ENCODE data around the gene PTBP2. TPM values are rescaled to one million over a fixed set of nuclear protein-coding genes. Genes with fewer than 3 reads are reported as not detected.

PTBP2 gene
- total and polyA plus RNA-seq, 4 donors: 7.8 to 46.3 (median 28.7) TPM

GRCh38 chr1:96722958-96723357 is 1.4 kb downstream of the PTBP2 start:
- peaks cover 0 to 2% of the 10 kb centered on the region in 2 donors for H3K4me1 ChIP-seq (ENCODE audit: control insufficient read depth in 1 of 2, insufficient read depth in 2 of 2, low read length in 2 of 2)
- peak overlapping the region; percentile 92 to 95 for H3K4me3 ChIP-seq (ENCODE audit: low read length in 2 of 2)
- no peaks in the 10 kb centered on the region for H3K36me3 ChIP-seq (ENCODE audit: control insufficient read depth in 1 of 2, insufficient read depth in 2 of 2, low read length in 1 of 2)
- no peaks in the 10 kb centered on the region for H3K27me3 ChIP-seq (ENCODE audit: control insufficient read depth in 1 of 2, insufficient read depth in 2 of 2, low read length in 1 of 2)
- no peaks in the 10 kb centered on the region for H3K9me3 ChIP-seq (ENCODE audit: control insufficient read depth, low read length)
- ATAC-seq (ENCODE audit: low FRiP score) (no peak), DNase-seq (no peak)
- intact Hi-C loops (cut with DNase I): loop anchor here in 1 of 2 donors (5.0 kb wide), 1 partner anchor 49 kb away; no protein-coding TSS in a partner anchor
- no peak overlapping the region for H3K27ac ChIP-seq (ENCODE audit: low read depth in 1 of 2, low read length in 2 of 2)
- WGBS, 2 donors: 18 to 22% methylated on average over 3 of the region's 3 CpGs

GRCh38 chr1:96723377-96723776 is 1.8 kb downstream of the PTBP2 start:
- no peak overlapping the region for H3K27ac ChIP-seq (ENCODE audit: low read depth in 1 of 2, low read length in 2 of 2)
- no peak for ATAC-seq (ENCODE audit: low FRiP score)
- no peaks in the 10 kb centered on the region for H3K9me3 ChIP-seq (ENCODE audit: control insufficient read depth, low read length)
- H3K27me3 ChIP-seq (ENCODE audit: control insufficient read depth in 1 of 2, insufficient read depth in 2 of 2, low read length in 1 of 2): no peaks in the 10 kb centered on the region
- peak overlapping the region; percentile 92 to 95 for H3K4me3 ChIP-seq (ENCODE audit: low read length in 2 of 2)
- DNase-seq: no peak
- intact Hi-C loops (cut with DNase I): loop anchor here in 1 of 2 donors (5.0 kb wide), 1 partner anchor 49 kb away; no protein-coding TSS in a partner anchor
- no peaks in the 10 kb centered on the region for H3K36me3 ChIP-seq (ENCODE audit: control insufficient read depth in 1 of 2, insufficient read depth in 2 of 2, low read length in 1 of 2)
- 23 to 24% methylated on average over 4 of the region's 4 CpGs for WGBS, 2 donors
- H3K4me1 ChIP-seq (ENCODE audit: control insufficient read depth in 1 of 2, insufficient read depth in 2 of 2, low read length in 2 of 2): peaks cover 0 to 2% of the 10 kb centered on the region in 2 donors

GRCh38 chr1:96723936-96724335 is 2.4 kb downstream of the PTBP2 start:
- no peak overlapping the region for H3K27ac ChIP-seq (ENCODE audit: low read depth in 1 of 2, low read length in 2 of 2)
- H3K4me1 ChIP-seq (ENCODE audit: control insufficient read depth in 1 of 2, insufficient read depth in 2 of 2, low read length in 2 of 2): peaks cover 0 to 2% of the 10 kb centered on the region in 2 donors
- no peaks in the 10 kb centered on the region for H3K27me3 ChIP-seq (ENCODE audit: control insufficient read depth in 1 of 2, insufficient read depth in 2 of 2, low read length in 1 of 2)
- H3K36me3 ChIP-seq (ENCODE audit: control insufficient read depth in 1 of 2, insufficient read depth in 2 of 2, low read length in 1 of 2): no peaks in the 10 kb centered on the region
- intact Hi-C loops (cut with DNase I): loop anchor here in 1 of 2 donors (5.0 kb wide), 1 partner anchor 48 kb away; no protein-coding TSS in a partner anchor
- no peak for ATAC-seq (ENCODE audit: low FRiP score)
- H3K9me3 ChIP-seq (ENCODE audit: control insufficient read depth, low read length): no peaks in the 10 kb centered on the region
- no peak for DNase-seq
- H3K4me3 ChIP-seq (ENCODE audit: low read length in 2 of 2): no peak overlapping the region
- WGBS, 2 donors: 50 to 60% methylated on average over 3 of the region's 3 CpGs

GRCh38 chr1:96727860-96728259 is 6.3 kb downstream of the PTBP2 start:
- peaks cover 3 to 5% of the 10 kb centered on the region in 2 donors for H3K4me1 ChIP-seq (ENCODE audit: control insufficient read depth in 1 of 2, insufficient read depth in 2 of 2, low read length in 2 of 2)
- intact Hi-C loops (cut with DNase I): no loop called here
- H3K36me3 ChIP-seq (ENCODE audit: control insufficient read depth in 1 of 2, insufficient read depth in 2 of 2, low read length in 1 of 2): no peaks in the 10 kb centered on the region
- no peak overlapping the region for H3K27ac ChIP-seq (ENCODE audit: low read depth in 1 of 2, low read length in 2 of 2)
- no peak for DNase-seq
- no peak overlapping the region for H3K4me3 ChIP-seq (ENCODE audit: low read length in 2 of 2)
- WGBS, 2 donors: 93 to 95% methylated on average over 3 of the region's 3 CpGs
- H3K27me3 ChIP-seq (ENCODE audit: control insufficient read depth in 1 of 2, insufficient read depth in 2 of 2, low read length in 1 of 2): no peaks in the 10 kb centered on the region
- ATAC-seq (ENCODE audit: low FRiP score): no peak
- H3K9me3 ChIP-seq (ENCODE audit: control insufficient read depth, low read length): no peaks in the 10 kb centered on the region

GRCh38 chr1:96730574-96731298 is 9.2 kb downstream of the PTBP2 start:
- no peak overlapping the region for H3K4me3 ChIP-seq (ENCODE audit: low read length in 2 of 2)
- ATAC-seq (ENCODE audit: low FRiP score) (no peak), DNase-seq (no peak)
- no peaks in the 10 kb centered on the region for H3K27me3 ChIP-seq (ENCODE audit: control insufficient read depth in 1 of 2, insufficient read depth in 2 of 2, low read length in 1 of 2)
- intact Hi-C loops (cut with DNase I): no loop called here
- 44 to 52% methylated on average over 4 of the region's 4 CpGs for WGBS, 2 donors
- H3K9me3 ChIP-seq (ENCODE audit: control insufficient read depth, low read length): no peaks in the 10 kb centered on the region
- H3K27ac ChIP-seq (ENCODE audit: low read depth in 1 of 2, low read length in 2 of 2): no peak overlapping the region
- no peaks in the 10 kb centered on the region for H3K36me3 ChIP-seq (ENCODE audit: control insufficient read depth in 1 of 2, insufficient read depth in 2 of 2, low read length in 1 of 2)
- H3K4me1 ChIP-seq (ENCODE audit: control insufficient read depth in 1 of 2, insufficient read depth in 2 of 2, low read length in 2 of 2): peaks cover 2 to 3% of the 10 kb centered on the region in 2 donors

GRCh38 chr1:96741335-96741734 is 19.8 kb downstream of the PTBP2 start:
- Histone ChIP-seq H3K9me3 (ENCODE audit: control insufficient read depth, low read length) (no peaks in the 10 kb centered on the region), H3K27ac (ENCODE audit: low read depth in 1 of 2, low read length in 2 of 2) (no peak overlapping the region), H3K27me3 (ENCODE audit: control insufficient read depth in 1 of 2, insufficient read depth in 2 of 2, low read length in 1 of 2) (no peaks in the 10 kb centered on the region), H3K4me3 (ENCODE audit: low read length in 2 of 2) (no peak overlapping the region), H3K36me3 (ENCODE audit: control insufficient read depth in 1 of 2, insufficient read depth in 2 of 2, low read length in 1 of 2) (no peaks in the 10 kb centered on the region), H3K4me1 (ENCODE audit: control insufficient read depth in 1 of 2, insufficient read depth in 2 of 2, low read length in 2 of 2) (no peaks in the 10 kb centered on the region)
- ATAC-seq (ENCODE audit: low FRiP score) (no peak), DNase-seq (no peak)
- intact Hi-C loops (cut with DNase I): no loop called here
- WGBS, 2 donors: 83 to 86% methylated on average over 5 of the region's 5 CpGs

GRCh38 chr1:96746440-96747420 is 25.1 kb downstream of the PTBP2 start:
- H3K27ac ChIP-seq (ENCODE audit: low read depth in 1 of 2, low read length in 2 of 2): no peak overlapping the region
- H3K4me3 ChIP-seq (ENCODE audit: low read length in 2 of 2): no peak overlapping the region
- intact Hi-C loops (cut with DNase I): no loop called here
- no peaks in the 10 kb centered on the region for H3K4me1 ChIP-seq (ENCODE audit: control insufficient read depth in 1 of 2, insufficient read depth in 2 of 2, low read length in 2 of 2)
- DNase-seq (no peak), ATAC-seq (ENCODE audit: low FRiP score) (no peak)
- no peaks in the 10 kb centered on the region for H3K9me3 ChIP-seq (ENCODE audit: control insufficient read depth, low read length)
- 78 to 79% methylated on average over 6 to 7 of the region's 7 CpGs for WGBS, 2 donors
- H3K36me3 ChIP-seq (ENCODE audit: control insufficient read depth in 1 of 2, insufficient read depth in 2 of 2, low read length in 1 of 2): no peaks in the 10 kb centered on the region
- no peaks in the 10 kb centered on the region for H3K27me3 ChIP-seq (ENCODE audit: control insufficient read depth in 1 of 2, insufficient read depth in 2 of 2, low read length in 1 of 2)

- WGBS, 2 donors: 95 to 100% methylated on average over 1 of the region's 1 CpG
- no peak overlapping the region for H3K4me3 ChIP-seq (ENCODE audit: low read length in 2 of 2)
- DNase-seq (no peak), ATAC-seq (ENCODE audit: low FRiP score) (no peak)
- H3K36me3 ChIP-seq (ENCODE audit: control insufficient read depth in 1 of 2, insufficient read depth in 2 of 2, low read length in 1 of 2): no peaks in the 10 kb centered on the region
- intact Hi-C loops (cut with DNase I): no loop called here
- H3K9me3 ChIP-seq (ENCODE audit: control insufficient read depth, low read length): no peaks in the 10 kb centered on the region
- H3K27ac ChIP-seq (ENCODE audit: low read depth in 1 of 2, low read length in 2 of 2): no peak overlapping the region
- no peaks in the 10 kb centered on the region for H3K4me1 ChIP-seq (ENCODE audit: control insufficient read depth in 1 of 2, insufficient read depth in 2 of 2, low read length in 2 of 2)
- no peaks in the 10 kb centered on the region for H3K27me3 ChIP-seq (ENCODE audit: control insufficient read depth in 1 of 2, insufficient read depth in 2 of 2, low read length in 1 of 2)
These were observed 26.0 kb downstream of the PTBP2 start for GRCh38 chr1:96747565-96747964.

Data from aorta (tissue), 5 donors.